ENCODE data around the gene NOL9.

The NOL9 gene
- long read RNA-seq, full-length matches to known transcripts: 3 of 11 reads
- long read RNA-seq, partial matches to known transcripts: 2 of 11 reads
- long read RNA-seq, other reads (novel, unspliced or antisense): 6 of 11 reads

GRCh38 chr1:6554031-6554906, at the start of gene NOL9:
Gene NOL9 (minus strand): TSS chr1:6554513. CDS start chr1:6554502, 11 bp downstream.
- H3K27ac ChIP-seq (replicated peaks): peak within 1 kb of the TSS; percentile 59
- peak; percentile 84 to 94 for DNase-seq (ENCODE audit: low read depth in 1 of 2, low spot score in 1 of 2)
- H3K27me3 ChIP-seq (ENCODE audit: insufficient read depth, poor library complexity, severe bottlenecking): no peaks in the 10 kb centered on the region
- peak within 1 kb of the TSS; percentile 100 for H3K4me3 ChIP-seq (replicated peaks; ENCODE audit: insufficient read depth, low read length)
- TF ChIP-seq GABPA (IDR thresholded peaks at IDR 0.05; ENCODE audit: low read depth) (no peak), POLR2AphosphoS5 (IDR thresholded peaks at IDR 0.05; ENCODE audit: low read depth) (peak; percentile 63; the same call in 1 of the 2 replicates), SPI1 (IDR thresholded peaks at IDR 0.05; ENCODE audit: borderline replicate concordance, low read depth) (no peak), CTCF (IDR thresholded peaks at IDR 0.05; ENCODE audit: insufficient read depth, low read length) (peak; percentile 66), REST (IDR thresholded peaks at IDR 0.05; ENCODE audit: insufficient replicate concordance, low read depth) (peak; percentile 48)

- DNase-seq (ENCODE audit: low read depth in 1 of 2, low spot score in 1 of 2): peak in 1 of 2 experiments; percentile 54
- peak overlapping the region; percentile 90 for H3K27ac ChIP-seq (replicated peaks)
Observed at GRCh38 chr1:6603238-6603914, 49.1 kb upstream of the NOL9 start.

More at GRCh38 chr1:6603238-6603914, 49.1 kb upstream of the NOL9 start:
- TF ChIP-seq REST (IDR thresholded peaks at IDR 0.05; ENCODE audit: insufficient replicate concordance, low read depth) (no peak), CTCF (IDR thresholded peaks at IDR 0.05; ENCODE audit: insufficient read depth, low read length) (no peak), GABPA (IDR thresholded peaks at IDR 0.05; ENCODE audit: low read depth) (no peak), POLR2AphosphoS5 (IDR thresholded peaks at IDR 0.05; ENCODE audit: low read depth) (no peak), SPI1 (IDR thresholded peaks at IDR 0.05; ENCODE audit: borderline replicate concordance, low read depth) (no peak)
- Histone ChIP-seq H3K27me3 (ENCODE audit: insufficient read depth, poor library complexity, severe bottlenecking) (no peaks in the 10 kb centered on the region), H3K4me3 (replicated peaks; ENCODE audit: insufficient read depth, low read length) (peak overlapping the region; percentile 93)
